GM19452 (cell line): ENCODE measurements around the gene RFX4.
A peak's percentile ranks its signal among the peaks of the same experiment; 100 is the strongest.
"Not testable (repeated sequence)": the region's sequence is repeated elsewhere in the genome, so short reads cannot be mapped to it uniquely, and the experiment has no call there.

Experiments used
- ATAC-seq: cut with Tn5 transposase; IDR thresholded peaks from one replicate; pipeline ENCODE4 v1.9.1; 2021; ENCODE audit not compliant: unreplicated experiment

RFX4 gene

GRCh38 chr12:106724934-106725333 lies 142.1 kb downstream of the RFX4 start:
- ATAC-seq = no peak

GRCh38 chr12:106726603-106727202 lies 143.9 kb downstream of the RFX4 start:
- not testable (repeated sequence) for ATAC-seq

GRCh38 chr12:106729611-106730010 lies 146.8 kb downstream of the RFX4 start:
- ATAC-seq = no peak

GRCh38 chr12:106732890-106733289 lies 150.1 kb downstream of the RFX4 start:
- ATAC-seq = no peak

- no peak for ATAC-seq
Observed at GRCh38 chr12:106733660-106734059, 150.9 kb downstream of the RFX4 start.

- ATAC-seq = no peak
Observed at GRCh38 chr12:106736051-106736957, 153.5 kb downstream of the RFX4 start.

GRCh38 chr12:106739318-106739717 lies 156.5 kb downstream of the RFX4 start:
- ATAC-seq = no peak

GRCh38 chr12:106739815-106740530 lies 157.2 kb downstream of the RFX4 start:
- ATAC-seq = no peak

GRCh38 chr12:106740818-106741217 lies 158.0 kb downstream of the RFX4 start:
- ATAC-seq = no peak

GRCh38 chr12:106741247-106741646 lies 158.4 kb downstream of the RFX4 start:
- ATAC-seq = no peak

- ATAC-seq = no peak
Observed at GRCh38 chr12:106743270-106743988, 160.6 kb downstream of the RFX4 start.

- no peak for ATAC-seq
Observed at GRCh38 chr12:106744600-106744999, 161.8 kb downstream of the RFX4 start.

GRCh38 chr12:106745181-106745745 lies 162.5 kb downstream of the RFX4 start:
- ATAC-seq = no peak

- no peak for ATAC-seq
Observed at GRCh38 chr12:106747973-106748436, 165.2 kb downstream of the RFX4 start.

GRCh38 chr12:106750524-106750923 lies 167.7 kb downstream of the RFX4 start:
- ATAC-seq = no peak

- ATAC-seq = peak; percentile 97
Observed at GRCh38 chr12:106753526-106753925, 170.7 kb downstream of the RFX4 start.

- ATAC-seq = no peak
Observed at GRCh38 chr12:106754331-106754730, 171.5 kb downstream of the RFX4 start.

- ATAC-seq = no peak
Observed at GRCh38 chr12:106757623-106758348, 175.0 kb downstream of the RFX4 start.

GRCh38 chr12:106758349-106759110 lies 175.7 kb downstream of the RFX4 start:
- no peak for ATAC-seq
